ENCODE results near the gene ZNF197.

- TF ChIP-seq EZH2 (IDR thresholded peaks at IDR 0.05; ENCODE audit: borderline replicate concordance, insufficient read depth, low read depth, low read length, poor library complexity, severe bottlenecking) (no peak), CTCF (IDR thresholded peaks at IDR 0.05) (no peak)
These were observed 24.9 kb downstream of the ZNF197 start for GRCh38 chr3:44649709-44650108.
